Gastroesophageal sphincter (tissue), 3 donors: ENCODE data around the gene SPAAR.

Experiments
- CTCF ChIP-seq, 4 experiments: fragments of 200-600 bp in 2 of 4; fragments of 450-650 bp in 2 of 4; sonication (generic) in 1 of 4; IDR thresholded peaks; one replicate each; pipeline ENCODE4 v1.5.1; 2017 to 2019; ENCODE audit warnings: antibody characterized with exemption in 4 of 4, mild to moderate bottlenecking in 2 of 4, moderate library complexity in 2 of 4
- EP300 ChIP-seq: sonication (generic); formaldehyde crosslinking; IDR thresholded peaks from one replicate; pipeline ENCODE4 v1.6.1; 2017; ENCODE audit warnings: antibody characterized with exemption, mild to moderate bottlenecking
- POLR2AphosphoS5 ChIP-seq: sonication (generic); formaldehyde crosslinking; IDR thresholded peaks from one replicate; pipeline ENCODE4 v1.6.1; 2017; ENCODE audit warnings: antibody characterized with exemption

GRCh38 chr9:35951736-35952135 is 42.4 kb downstream of the SPAAR start:
- TF ChIP-seq EP300 (no peak), CTCF (IDR thresholded peaks at IDR 0.05) (no peak), POLR2AphosphoS5 (no peak)
